A673 (cell line): ENCODE results near the gene CCND2. TPM values are rescaled to one million over a fixed set of nuclear protein-coding genes. Genes with fewer than 3 reads are reported as not detected.

Experiments
- BruUV-seq: library from RNA; stranded (reverse); fragments of 400-500 nt; replicated peaks from 2 replicates; lab custom pipeline; 2021; lab: Mats Ljungman, UMichigan
- CTCF ChIA-PET: fragments of 300-600 bp; sonication (Branson Sonifier 250); formaldehyde crosslinking; loops from one replicate; lab custom pipeline; 2022; ENCODE audit warnings: antibody characterized with exemption; lab: Charles Lee
- POLR2A ChIA-PET: fragments of 300-600 bp; sonication (Branson Sonifier 250); formaldehyde crosslinking; loops from one replicate; lab custom pipeline; 2022; ENCODE audit warnings: antibody characterized with exemption; ENCODE audit not compliant: low non-redundant PET; lab: Charles Lee
- DNase-seq: peaks from one replicate; pipeline ENCODE4 v3.0.0-alpha.2; 2015; ENCODE audit warnings: low spot score
- H3K27ac ChIP-seq: fragments of 200-600 bp; sonication (generic); 2 replicates; pipeline ENCODE4 v1.5.1; 2016; ENCODE audit warnings: mixed run types, low read depth, mild to moderate bottlenecking, mixed read lengths, antibody characterized with exemption, low read length; ENCODE audit not compliant: poor library complexity, severe bottlenecking
- H3K27me3 ChIP-seq: fragments of 200-600 bp; sonication (generic); replicated peaks from 2 replicates; pipeline ENCODE4 v1.6.1; 2017; ENCODE audit warnings: mixed run types, low read depth, mild to moderate bottlenecking, mixed read lengths, antibody characterized with exemption, low read length; ENCODE audit not compliant: insufficient read depth, poor library complexity
- H3K36me3 ChIP-seq: fragments of 200-600 bp; sonication (generic); 2 replicates; pipeline ENCODE4 v1.6.1; 2016; ENCODE audit warnings: mixed run types, mild to moderate bottlenecking, mixed read lengths, antibody characterized with exemption, low read length; ENCODE audit not compliant: insufficient read depth, poor library complexity, severe bottlenecking
- H3K4me1 ChIP-seq: fragments of 200-600 bp; sonication (generic); 2 replicates; pipeline ENCODE4 v1.6.1; 2017; ENCODE audit warnings: mixed run types, mild to moderate bottlenecking, mixed read lengths, antibody characterized with exemption, low read length; ENCODE audit not compliant: insufficient read depth, poor library complexity, severe bottlenecking
- H3K4me3 ChIP-seq: fragments of 200-600 bp; sonication (generic); 2 replicates; pipeline ENCODE4 v1.5.1; 2016; ENCODE audit warnings: low read depth, mixed run types, mild to moderate bottlenecking, mixed read lengths, low read length; ENCODE audit not compliant: poor library complexity, severe bottlenecking
- H3K9me3 ChIP-seq: fragments of 200-600 bp; sonication (generic); 2 replicates; pipeline ENCODE4 v1.6.1; 2016; ENCODE audit warnings: mixed run types, low read depth, mild to moderate bottlenecking, mixed read lengths, antibody characterized with exemption, low read length; ENCODE audit not compliant: poor library complexity, severe bottlenecking
- EZH2 ChIP-seq: fragments of 200-600 bp; sonication (generic); IDR thresholded peaks from 2 replicates; pipeline ENCODE4 v1.6.1; 2017; ENCODE audit warnings: borderline replicate concordance, low read depth, mild to moderate bottlenecking, mixed read lengths, antibody characterized with exemption, low read length; ENCODE audit not compliant: poor library complexity, severe bottlenecking
- intact Hi-C: fragments of 100-400 bp; cut with micrococcal nuclease; formaldehyde crosslinking; loops from one replicate; pipeline ENCODE4 v1.10.0; 2022; ENCODE audit not compliant: unreplicated experiment
- total RNA-seq: library from RNA; stranded (reverse); gene quantifications from 2 replicates; pipeline ENCODE4 v1.2.3, GENCODE V29; 2021
- TF ChIP-seq, protein P1 (sequence below): fragments of 300-800, 200-600 bp; sonication (generic); conservative IDR thresholded peaks from 2 replicates; pipeline ENCODE4 v1.5.1; 2017; ENCODE audit warnings: low read depth, mild to moderate bottlenecking, antibody characterized with exemption, low read length, moderate library complexity, mixed read lengths

The CCND2 gene
- total RNA-seq, 1 experiment from 2014 or later = 2.6 TPM

DNA sequence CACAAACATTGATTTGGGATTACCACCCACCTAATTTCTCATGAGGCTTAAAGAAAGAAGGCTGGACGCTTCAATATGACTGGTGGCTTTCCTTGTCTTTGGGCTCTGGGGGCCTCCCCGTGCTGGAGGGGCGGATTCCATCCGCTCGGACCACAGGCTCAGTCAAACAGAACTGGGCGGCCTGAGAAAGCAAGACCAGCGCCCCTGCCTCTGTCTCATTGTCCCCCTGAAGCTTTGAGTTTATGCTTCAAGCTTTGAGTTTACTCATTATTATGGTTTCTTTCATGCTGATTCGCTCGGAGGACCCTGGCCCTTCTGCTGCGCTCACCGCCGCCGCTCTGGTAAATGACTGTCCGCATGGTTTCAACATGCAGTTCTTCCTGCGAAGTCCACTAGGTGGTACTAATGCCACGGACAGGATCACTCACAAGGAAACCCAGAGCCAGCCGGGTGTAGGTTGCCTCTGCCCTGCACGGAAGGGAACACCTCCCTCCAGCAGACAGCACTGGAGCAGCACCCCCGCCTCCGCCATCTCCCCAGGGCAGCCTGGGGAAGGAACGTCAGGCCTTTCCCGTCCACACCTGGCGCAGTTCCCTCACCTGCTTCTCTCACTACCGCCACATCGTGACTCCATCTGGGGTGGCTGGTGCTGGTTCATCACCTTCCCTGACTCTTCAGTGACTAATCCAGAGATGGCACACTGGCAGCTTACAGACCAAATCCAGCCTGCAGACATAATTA lies 34.2 kb downstream of the CCND2 start:
- intact Hi-C loops = loop anchor here (2.0 to 5.0 kb wide), 2 partner anchors 220 to 451 kb away; no protein-coding TSS in a partner anchor
- peaks cover 36% of the 10 kb centered on the region for H3K27me3 ChIP-seq
- TF ChIP-seq, protein P1, sequence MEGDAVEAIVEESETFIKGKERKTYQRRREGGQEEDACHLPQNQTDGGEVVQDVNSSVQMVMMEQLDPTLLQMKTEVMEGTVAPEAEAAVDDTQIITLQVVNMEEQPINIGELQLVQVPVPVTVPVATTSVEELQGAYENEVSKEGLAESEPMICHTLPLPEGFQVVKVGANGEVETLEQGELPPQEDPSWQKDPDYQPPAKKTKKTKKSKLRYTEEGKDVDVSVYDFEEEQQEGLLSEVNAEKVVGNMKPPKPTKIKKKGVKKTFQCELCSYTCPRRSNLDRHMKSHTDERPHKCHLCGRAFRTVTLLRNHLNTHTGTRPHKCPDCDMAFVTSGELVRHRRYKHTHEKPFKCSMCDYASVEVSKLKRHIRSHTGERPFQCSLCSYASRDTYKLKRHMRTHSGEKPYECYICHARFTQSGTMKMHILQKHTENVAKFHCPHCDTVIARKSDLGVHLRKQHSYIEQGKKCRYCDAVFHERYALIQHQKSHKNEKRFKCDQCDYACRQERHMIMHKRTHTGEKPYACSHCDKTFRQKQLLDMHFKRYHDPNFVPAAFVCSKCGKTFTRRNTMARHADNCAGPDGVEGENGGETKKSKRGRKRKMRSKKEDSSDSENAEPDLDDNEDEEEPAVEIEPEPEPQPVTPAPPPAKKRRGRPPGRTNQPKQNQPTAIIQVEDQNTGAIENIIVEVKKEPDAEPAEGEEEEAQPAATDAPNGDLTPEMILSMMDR = peak; percentile 63
- no peak for TF ChIP-seq EZH2
- no peaks in the 10 kb centered on the region for H3K36me3 ChIP-seq
- DNase-seq = peak; percentile 75
- H3K4me1 ChIP-seq = no peaks in the 10 kb centered on the region
- POLR2A ChIA-PET = no interaction called here
- no peak overlapping the region for H3K4me3 ChIP-seq
- H3K27ac ChIP-seq = no peak overlapping the region
- CTCF ChIA-PET = no interaction called here
- BruUV-seq = no TSS peak
- no peaks in the 10 kb centered on the region for H3K9me3 ChIP-seq

- intact Hi-C loops = loop anchor here (2.0 to 5.0 kb wide), 2 partner anchors 219 to 450 kb away; no protein-coding TSS in a partner anchor
- H3K4me1 ChIP-seq = no peaks in the 10 kb centered on the region
- TF ChIP-seq EZH2 = no peak
- TF ChIP-seq, protein P1 = no peak
- H3K36me3 ChIP-seq = no peaks in the 10 kb centered on the region
- CTCF ChIA-PET = no interaction called here
- H3K4me3 ChIP-seq = no peak overlapping the region
- POLR2A ChIA-PET = no interaction called here
- no TSS peak for BruUV-seq
- no peaks in the 10 kb centered on the region for H3K9me3 ChIP-seq
- H3K27ac ChIP-seq = no peak overlapping the region
- DNase-seq = no peak
- peaks cover 29% of the 10 kb centered on the region for H3K27me3 ChIP-seq
Observed at GRCh38 chr12:4308334-4308950, 34.9 kb downstream of the CCND2 start.

DNA sequence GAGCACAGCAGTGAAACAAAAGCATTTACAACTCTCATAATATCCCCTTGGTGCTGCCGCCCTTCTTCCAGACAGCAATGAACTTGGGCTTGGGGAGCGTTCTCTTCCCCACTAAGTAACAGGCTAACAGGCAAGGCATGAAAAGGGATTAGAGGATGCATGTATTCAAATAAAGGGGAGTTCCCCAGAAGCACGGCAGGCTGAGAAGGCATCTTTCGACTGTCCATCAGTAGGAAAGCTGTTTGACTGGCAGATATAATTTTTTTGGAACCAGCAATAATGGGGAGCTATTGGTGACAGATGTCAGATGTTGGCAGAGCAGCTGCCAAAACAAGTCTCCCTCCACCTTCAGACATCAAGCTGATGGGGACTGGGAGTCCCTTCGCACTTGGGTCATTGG lies 38.2 kb downstream of the CCND2 start:
- no peaks in the 10 kb centered on the region for H3K9me3 ChIP-seq
- no peak overlapping the region for H3K4me3 ChIP-seq
- intact Hi-C loops = no loop called here
- H3K27me3 ChIP-seq = no peaks in the 10 kb centered on the region
- no peak for TF ChIP-seq EZH2
- TF ChIP-seq, protein P1 = no peak
- no peaks in the 10 kb centered on the region for H3K36me3 ChIP-seq
- no peak overlapping the region for H3K27ac ChIP-seq
- CTCF ChIA-PET = no interaction called here
- BruUV-seq = no TSS peak
- no peak for DNase-seq
- POLR2A ChIA-PET = no interaction called here
- H3K4me1 ChIP-seq = no peaks in the 10 kb centered on the region
